Liver (tissue), 9 donors: ENCODE measurements around the gene OSBPL10. TPM values are rescaled to one million over a fixed set of nuclear protein-coding genes. Genes with fewer than 3 reads are reported as not detected.

Experiments
- DNase-seq: peaks from one replicate; pipeline ENCODE4 v3.0.0-alpha.2; 2017; ENCODE audit warnings: low spot score
- H3K27ac ChIP-seq, 2 donors: one replicate each; pipeline ENCODE4 v1.7.0; 2013; ENCODE audit warnings: inconsistent platforms in 2 of 2, low read length in 2 of 2, control low read depth in 1 of 2, low read depth in 1 of 2, mild to moderate bottlenecking in 1 of 2
- H3K27me3 ChIP-seq, 4 donors: one replicate each; pipeline versions ENCODE4 v1.6.1 to v1.7.0; 2013; ENCODE audit warnings: low read length in 3 of 4, inconsistent platforms in 1 of 4, mild to moderate bottlenecking in 1 of 4, moderate library complexity in 1 of 4; ENCODE audit not compliant: control insufficient read depth in 4 of 4, insufficient read depth in 4 of 4
- H3K36me3 ChIP-seq, 4 donors: one replicate each; pipeline versions ENCODE4 v1.6.1 to v1.7.0; 2013; ENCODE audit warnings: low read length in 3 of 4, mild to moderate bottlenecking in 3 of 4, low read depth in 1 of 4, moderate library complexity in 1 of 4; ENCODE audit not compliant: control insufficient read depth in 4 of 4, insufficient read depth in 3 of 4
- H3K4me1 ChIP-seq, 4 donors: one replicate each; pipeline versions ENCODE4 v1.6.1 to v1.7.0; 2013; ENCODE audit warnings: low read length in 3 of 4, mild to moderate bottlenecking in 3 of 4, moderate library complexity in 1 of 4; ENCODE audit not compliant: control insufficient read depth in 4 of 4, insufficient read depth in 4 of 4
- H3K4me3 ChIP-seq, 3 donors: one replicate each; pipeline versions ENCODE4 v1.6.1 to v1.7.0; 2013; ENCODE audit warnings: low read length in 3 of 3, control low read depth in 1 of 3, low read depth in 1 of 3, mild to moderate bottlenecking in 1 of 3
- H3K9ac ChIP-seq, 2 donors: one replicate each; pipeline ENCODE4 v1.7.0; 2013; ENCODE audit warnings: low read length in 2 of 2, mild to moderate bottlenecking in 2 of 2, moderate library complexity in 2 of 2, control low read depth in 1 of 2, low read depth in 1 of 2
- H3K9me3 ChIP-seq, 4 donors: one replicate each; pipeline versions ENCODE4 v1.6.1 to v1.7.0; 2013; ENCODE audit warnings: low read length in 3 of 4; ENCODE audit not compliant: control insufficient read depth in 4 of 4
- EGR1 ChIP-seq, 2 donors: IDR thresholded peaks; 2 replicates each; pipeline ENCODE4 v1.6.1; 2016 to 2018; ENCODE audit warnings: antibody characterized with exemption in 2 of 2, low read depth in 2 of 2
- FOXA1 ChIP-seq: IDR thresholded peaks from 2 replicates; pipeline ENCODE4 v1.6.1; 2016; ENCODE audit warnings: antibody characterized with exemption
- FOXA2 ChIP-seq: IDR thresholded peaks from 2 replicates; pipeline ENCODE4 v1.6.1; 2016; ENCODE audit warnings: antibody characterized with exemption
- GABPA ChIP-seq, 2 donors: IDR thresholded peaks in 1 of 2; conservative IDR thresholded peaks in 1 of 2; 2 replicates each; pipeline ENCODE4 v1.6.1; 2016; ENCODE audit warnings: antibody characterized with exemption in 2 of 2, mild to moderate bottlenecking in 1 of 2, moderate library complexity in 1 of 2
- HNF4A ChIP-seq, 2 donors: conservative IDR thresholded peaks; 2 replicates each; pipeline ENCODE4 v1.6.1; 2016; ENCODE audit warnings: antibody characterized with exemption in 2 of 2, mild to moderate bottlenecking in 2 of 2
- JUND ChIP-seq, 2 donors: IDR thresholded peaks; 2 replicates each; pipeline ENCODE4 v1.6.1; 2016; ENCODE audit warnings: antibody characterized with exemption in 2 of 2
- NR2F2 ChIP-seq: IDR thresholded peaks from 2 replicates; pipeline ENCODE4 v1.6.1; 2016; ENCODE audit warnings: antibody characterized with exemption
- RAD21 ChIP-seq, 2 donors: IDR thresholded peaks; 2 replicates each; pipeline ENCODE4 v1.6.1; 2016; ENCODE audit warnings: antibody characterized with exemption in 2 of 2, mild to moderate bottlenecking in 2 of 2
- RXRA ChIP-seq, 2 donors: IDR thresholded peaks; 2 replicates each; pipeline ENCODE4 v1.6.1; 2017 to 2018; ENCODE audit warnings: antibody characterized with exemption in 2 of 2, mild to moderate bottlenecking in 1 of 2
- SP1 ChIP-seq: IDR thresholded peaks from 2 replicates; pipeline ENCODE4 v1.6.1; 2018; ENCODE audit warnings: antibody characterized with exemption, mild to moderate bottlenecking
- TAF1 ChIP-seq: conservative IDR thresholded peaks from 2 replicates; pipeline ENCODE4 v1.6.1; 2016; ENCODE audit warnings: antibody characterized with exemption, mild to moderate bottlenecking
- YY1 ChIP-seq: IDR thresholded peaks from 2 replicates; pipeline ENCODE4 v1.6.1; 2016; ENCODE audit warnings: antibody characterized with exemption, mild to moderate bottlenecking
- WGBS: extraction: QIAGEN DNeasy Blood & Tissue Kit; methylation state at CpG from one replicate; pipeline ENCODE4 v1.1.7; 2013; 5-methylcytosine and 5-hydroxymethylcytosine counted together
- polyA plus RNA-seq, 2 donors: library from polyadenylated mRNA; stranded (reverse) in 1 of 2; unstranded in 1 of 2; fragments of 200-250 nt in 1 of 2; fragments of >200 nt in 1 of 2; fragmentation: Nextera tagmentation in 1 of 2; extraction: Ambion mirVana in 1 of 2; gene quantifications; one replicate each; pipeline versions ENCODE4 v1.2.1 to v1.2.3, GENCODE V29; 2013 to 2015
- total RNA-seq, 2 donors: library from RNA; depleted of rRNA; stranded (reverse); fragments of >200 nt; gene quantifications; one replicate each; pipeline ENCODE4 v1.2.3, GENCODE V29; 2014
- TF ChIP-seq, protein P1 (sequence below): fragments of 150-350 bp; IDR thresholded peaks from 2 replicates; pipeline ENCODE4 v1.5.1; 2017; ENCODE audit warnings: improper control_type of control experiment, low read depth, low read length; ENCODE audit not compliant: missing input control
- TF ChIP-seq, protein P2 (sequence below): IDR thresholded peaks from 2 replicates; pipeline ENCODE4 v1.6.1; 2016; ENCODE audit warnings: antibody characterized with exemption
- TF ChIP-seq, protein P3 (sequence below): IDR thresholded peaks from 2 replicates; pipeline ENCODE4 v1.6.1; 2016; ENCODE audit warnings: antibody characterized with exemption, mild to moderate bottlenecking
- TF ChIP-seq, protein P4 (sequence below): IDR thresholded peaks from 2 replicates; pipeline ENCODE4 v1.6.1; 2016; ENCODE audit warnings: antibody characterized with exemption
- TF ChIP-seq, protein P5 (sequence below): IDR thresholded peaks from 2 replicates; pipeline ENCODE4 v1.6.1; 2016; ENCODE audit warnings: antibody characterized with exemption
- donor health status: healthy.
- donor health status: healthy.
- donor health status: healthy.
- donor health status: healthy.
- donor health status: healthy.

Gene OSBPL10
- total and polyA plus RNA-seq, 4 donors, result 0.75 to 4.0 (median 1.7) TPM

DNA sequence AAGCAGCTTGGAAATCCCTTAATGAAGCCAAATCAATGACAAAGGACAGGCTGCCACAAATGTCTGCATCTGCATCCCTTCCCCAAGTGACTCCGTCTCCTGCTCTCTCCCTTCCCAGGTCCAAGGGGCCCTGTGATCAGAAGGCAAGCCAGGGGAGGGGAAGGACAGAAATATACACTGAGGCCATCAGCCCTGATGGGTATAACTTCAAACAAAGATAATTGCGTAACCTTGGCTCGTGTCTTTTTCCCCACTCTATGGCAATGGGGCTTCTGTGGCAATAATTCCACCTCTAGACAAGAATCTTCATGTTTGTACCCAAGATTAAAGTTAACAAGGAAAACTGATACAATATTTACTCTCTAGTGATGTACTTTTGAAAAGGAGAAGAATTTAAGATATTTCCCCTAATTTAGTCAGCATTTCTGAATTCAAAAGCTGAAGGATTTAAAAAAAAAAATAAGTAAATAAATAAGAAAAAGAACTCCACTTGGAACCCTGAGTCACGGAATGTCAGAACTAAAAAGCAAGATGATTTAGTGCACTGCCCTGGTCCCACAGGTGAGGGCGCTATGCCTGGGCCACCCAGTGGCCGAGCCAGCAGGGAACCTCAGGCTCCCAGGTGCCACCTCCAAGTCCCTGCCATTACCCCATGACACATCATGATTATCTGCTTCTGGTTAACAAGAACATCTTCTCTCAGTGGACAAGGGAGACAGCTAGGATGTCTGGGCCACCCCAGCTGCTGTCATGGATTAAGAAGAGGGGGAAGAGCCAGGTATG lies 293.9 kb downstream of the OSBPL10 start:
- Histone ChIP-seq H3K9me3 (no peaks in the 10 kb centered on the region), H3K4me3 (no peak overlapping the region), H3K27me3 (no peaks in the 10 kb centered on the region), H3K27ac (no peak overlapping the region), H3K36me3 (peaks cover 0 to 2% (median 0%) of the 10 kb centered on the region in 4 donors), H3K9ac (no peak overlapping the region), H3K4me1 (no peaks in the 10 kb centered on the region)
- 86% methylated on average over 6 of the region's 6 CpGs for WGBS
- TF ChIP-seq TAF1 (no peak), HNF4A (conservative IDR thresholded peaks at IDR 0.05) (no peak), SP1 (no peak), RAD21 (IDR thresholded peaks at IDR 0.05) (no peak), GABPA (IDR thresholded peaks at IDR 0.05 in 1 of 2, conservative IDR thresholded peaks at IDR 0.05 in 1 of 2) (no peak), YY1 (no peak), RXRA (IDR thresholded peaks at IDR 0.05) (no peak), FOXA2 (no peak), JUND (IDR thresholded peaks at IDR 0.05) (no peak), FOXA1 (no peak), EGR1 (IDR thresholded peaks at IDR 0.05; ENCODE audit: low read depth in 2 of 2) (no peak), NR2F2 (no peak)
- TF ChIP-seq, protein P1, sequence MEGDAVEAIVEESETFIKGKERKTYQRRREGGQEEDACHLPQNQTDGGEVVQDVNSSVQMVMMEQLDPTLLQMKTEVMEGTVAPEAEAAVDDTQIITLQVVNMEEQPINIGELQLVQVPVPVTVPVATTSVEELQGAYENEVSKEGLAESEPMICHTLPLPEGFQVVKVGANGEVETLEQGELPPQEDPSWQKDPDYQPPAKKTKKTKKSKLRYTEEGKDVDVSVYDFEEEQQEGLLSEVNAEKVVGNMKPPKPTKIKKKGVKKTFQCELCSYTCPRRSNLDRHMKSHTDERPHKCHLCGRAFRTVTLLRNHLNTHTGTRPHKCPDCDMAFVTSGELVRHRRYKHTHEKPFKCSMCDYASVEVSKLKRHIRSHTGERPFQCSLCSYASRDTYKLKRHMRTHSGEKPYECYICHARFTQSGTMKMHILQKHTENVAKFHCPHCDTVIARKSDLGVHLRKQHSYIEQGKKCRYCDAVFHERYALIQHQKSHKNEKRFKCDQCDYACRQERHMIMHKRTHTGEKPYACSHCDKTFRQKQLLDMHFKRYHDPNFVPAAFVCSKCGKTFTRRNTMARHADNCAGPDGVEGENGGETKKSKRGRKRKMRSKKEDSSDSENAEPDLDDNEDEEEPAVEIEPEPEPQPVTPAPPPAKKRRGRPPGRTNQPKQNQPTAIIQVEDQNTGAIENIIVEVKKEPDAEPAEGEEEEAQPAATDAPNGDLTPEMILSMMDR, result no peak
- TF ChIP-seq, protein P2, sequence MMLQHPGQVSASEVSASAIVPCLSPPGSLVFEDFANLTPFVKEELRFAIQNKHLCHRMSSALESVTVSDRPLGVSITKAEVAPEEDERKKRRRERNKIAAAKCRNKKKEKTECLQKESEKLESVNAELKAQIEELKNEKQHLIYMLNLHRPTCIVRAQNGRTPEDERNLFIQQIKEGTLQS, result no peak
- TF ChIP-seq, protein P3, sequence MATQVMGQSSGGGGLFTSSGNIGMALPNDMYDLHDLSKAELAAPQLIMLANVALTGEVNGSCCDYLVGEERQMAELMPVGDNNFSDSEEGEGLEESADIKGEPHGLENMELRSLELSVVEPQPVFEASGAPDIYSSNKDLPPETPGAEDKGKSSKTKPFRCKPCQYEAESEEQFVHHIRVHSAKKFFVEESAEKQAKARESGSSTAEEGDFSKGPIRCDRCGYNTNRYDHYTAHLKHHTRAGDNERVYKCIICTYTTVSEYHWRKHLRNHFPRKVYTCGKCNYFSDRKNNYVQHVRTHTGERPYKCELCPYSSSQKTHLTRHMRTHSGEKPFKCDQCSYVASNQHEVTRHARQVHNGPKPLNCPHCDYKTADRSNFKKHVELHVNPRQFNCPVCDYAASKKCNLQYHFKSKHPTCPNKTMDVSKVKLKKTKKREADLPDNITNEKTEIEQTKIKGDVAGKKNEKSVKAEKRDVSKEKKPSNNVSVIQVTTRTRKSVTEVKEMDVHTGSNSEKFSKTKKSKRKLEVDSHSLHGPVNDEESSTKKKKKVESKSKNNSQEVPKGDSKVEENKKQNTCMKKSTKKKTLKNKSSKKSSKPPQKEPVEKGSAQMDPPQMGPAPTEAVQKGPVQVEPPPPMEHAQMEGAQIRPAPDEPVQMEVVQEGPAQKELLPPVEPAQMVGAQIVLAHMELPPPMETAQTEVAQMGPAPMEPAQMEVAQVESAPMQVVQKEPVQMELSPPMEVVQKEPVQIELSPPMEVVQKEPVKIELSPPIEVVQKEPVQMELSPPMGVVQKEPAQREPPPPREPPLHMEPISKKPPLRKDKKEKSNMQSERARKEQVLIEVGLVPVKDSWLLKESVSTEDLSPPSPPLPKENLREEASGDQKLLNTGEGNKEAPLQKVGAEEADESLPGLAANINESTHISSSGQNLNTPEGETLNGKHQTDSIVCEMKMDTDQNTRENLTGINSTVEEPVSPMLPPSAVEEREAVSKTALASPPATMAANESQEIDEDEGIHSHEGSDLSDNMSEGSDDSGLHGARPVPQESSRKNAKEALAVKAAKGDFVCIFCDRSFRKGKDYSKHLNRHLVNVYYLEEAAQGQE, result no peak
- TF ChIP-seq, protein P4, sequence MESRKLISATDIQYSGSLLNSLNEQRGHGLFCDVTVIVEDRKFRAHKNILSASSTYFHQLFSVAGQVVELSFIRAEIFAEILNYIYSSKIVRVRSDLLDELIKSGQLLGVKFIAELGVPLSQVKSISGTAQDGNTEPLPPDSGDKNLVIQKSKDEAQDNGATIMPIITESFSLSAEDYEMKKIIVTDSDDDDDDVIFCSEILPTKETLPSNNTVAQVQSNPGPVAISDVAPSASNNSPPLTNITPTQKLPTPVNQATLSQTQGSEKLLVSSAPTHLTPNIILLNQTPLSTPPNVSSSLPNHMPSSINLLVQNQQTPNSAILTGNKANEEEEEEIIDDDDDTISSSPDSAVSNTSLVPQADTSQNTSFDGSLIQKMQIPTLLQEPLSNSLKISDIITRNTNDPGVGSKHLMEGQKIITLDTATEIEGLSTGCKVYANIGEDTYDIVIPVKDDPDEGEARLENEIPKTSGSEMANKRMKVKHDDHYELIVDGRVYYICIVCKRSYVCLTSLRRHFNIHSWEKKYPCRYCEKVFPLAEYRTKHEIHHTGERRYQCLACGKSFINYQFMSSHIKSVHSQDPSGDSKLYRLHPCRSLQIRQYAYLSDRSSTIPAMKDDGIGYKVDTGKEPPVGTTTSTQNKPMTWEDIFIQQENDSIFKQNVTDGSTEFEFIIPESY, result no peak
- TF ChIP-seq, protein P5, sequence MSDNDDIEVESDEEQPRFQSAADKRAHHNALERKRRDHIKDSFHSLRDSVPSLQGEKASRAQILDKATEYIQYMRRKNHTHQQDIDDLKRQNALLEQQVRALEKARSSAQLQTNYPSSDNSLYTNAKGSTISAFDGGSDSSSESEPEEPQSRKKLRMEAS, result no peak
- no peak for DNase-seq
